Measurements from ENCODE around the gene MRPL20. TPM values are rescaled to one million over a fixed set of nuclear protein-coding genes. Genes with fewer than 3 reads are reported as not detected.
A peak's percentile ranks its signal among the peaks of the same experiment; 100 is the strongest.

Gene MRPL20
- total and polyA plus RNA-seq, 9 of the 15 experiments (the other 6 are each of a cell fraction or from before 2014, with no cell fraction given) = 180 to 671 (median 229) TPM

- TF ChIP-seq, protein P1, sequence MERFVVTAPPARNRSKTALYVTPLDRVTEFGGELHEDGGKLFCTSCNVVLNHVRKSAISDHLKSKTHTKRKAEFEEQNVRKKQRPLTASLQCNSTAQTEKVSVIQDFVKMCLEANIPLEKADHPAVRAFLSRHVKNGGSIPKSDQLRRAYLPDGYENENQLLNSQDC (CRISPR knock-in tag; IDR thresholded peaks at IDR 0.05) = no peak
- TF ChIP-seq ZNF146 (CRISPR knock-in tag; IDR thresholded peaks at IDR 0.05; ENCODE audit: unreplicated experiment) = no peak
- TF ChIP-seq HMG20A (CRISPR knock-in tag; conservative IDR thresholded peaks at IDR 0.05) = no peak
- TF ChIP-seq CBX1 (IDR thresholded peaks at IDR 0.05; ENCODE audit: low read depth) = no peak
- TF ChIP-seq, protein P2, sequence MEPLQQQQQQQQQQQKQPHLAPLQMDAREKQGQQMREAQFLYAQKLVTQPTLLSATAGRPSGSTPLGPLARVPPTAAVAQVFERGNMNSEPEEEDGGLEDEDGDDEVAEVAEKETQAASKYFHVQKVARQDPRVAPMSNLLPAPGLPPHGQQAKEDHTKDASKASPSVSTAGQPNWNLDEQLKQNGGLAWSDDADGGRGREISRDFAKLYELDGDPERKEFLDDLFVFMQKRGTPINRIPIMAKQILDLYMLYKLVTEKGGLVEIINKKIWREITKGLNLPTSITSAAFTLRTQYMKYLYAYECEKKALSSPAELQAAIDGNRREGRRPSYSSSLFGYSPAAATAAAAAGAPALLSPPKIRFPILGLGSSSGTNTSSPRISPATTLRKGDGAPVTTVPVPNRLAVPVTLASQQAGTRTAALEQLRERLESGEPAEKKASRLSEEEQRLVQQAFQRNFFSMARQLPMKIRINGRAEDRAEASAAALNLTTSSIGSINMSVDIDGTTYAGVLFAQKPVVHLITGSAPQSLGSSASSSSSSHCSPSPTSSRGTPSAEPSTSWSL (CRISPR knock-in tag; IDR thresholded peaks at IDR 0.05; ENCODE audit: borderline replicate concordance) = no peak
- TF ChIP-seq ZKSCAN8 (CRISPR knock-in tag; IDR thresholded peaks at IDR 0.05) = no peak
- no peak for TF ChIP-seq NR1H2 (CRISPR knock-in tag; IDR thresholded peaks at IDR 0.05)
- no peak for TF ChIP-seq POLR3A (IDR thresholded peaks at IDR 0.05; ENCODE audit: borderline replicate concordance, extremely low read depth, insufficient read depth, insufficient read length)
- no peak for TF ChIP-seq FUS (optimal IDR thresholded peaks at IDR 0.05; ENCODE audit: low read depth, low read length)
- TF ChIP-seq BCOR (IDR thresholded peaks at IDR 0.05) = no peak
- TF ChIP-seq MAZ (CRISPR knock-in tag; conservative IDR thresholded peaks at IDR 0.05 in 1 of 2, IDR thresholded peaks at IDR 0.05 in 1 of 2) = 0 out of 4 replicates have a peak, but pooled peaks of 1 of the 2 experiments have one; percentile 36
- TF ChIP-seq TCF3 (CRISPR knock-in tag; IDR thresholded peaks at IDR 0.05) = no peak
- TF ChIP-seq, protein P3, sequence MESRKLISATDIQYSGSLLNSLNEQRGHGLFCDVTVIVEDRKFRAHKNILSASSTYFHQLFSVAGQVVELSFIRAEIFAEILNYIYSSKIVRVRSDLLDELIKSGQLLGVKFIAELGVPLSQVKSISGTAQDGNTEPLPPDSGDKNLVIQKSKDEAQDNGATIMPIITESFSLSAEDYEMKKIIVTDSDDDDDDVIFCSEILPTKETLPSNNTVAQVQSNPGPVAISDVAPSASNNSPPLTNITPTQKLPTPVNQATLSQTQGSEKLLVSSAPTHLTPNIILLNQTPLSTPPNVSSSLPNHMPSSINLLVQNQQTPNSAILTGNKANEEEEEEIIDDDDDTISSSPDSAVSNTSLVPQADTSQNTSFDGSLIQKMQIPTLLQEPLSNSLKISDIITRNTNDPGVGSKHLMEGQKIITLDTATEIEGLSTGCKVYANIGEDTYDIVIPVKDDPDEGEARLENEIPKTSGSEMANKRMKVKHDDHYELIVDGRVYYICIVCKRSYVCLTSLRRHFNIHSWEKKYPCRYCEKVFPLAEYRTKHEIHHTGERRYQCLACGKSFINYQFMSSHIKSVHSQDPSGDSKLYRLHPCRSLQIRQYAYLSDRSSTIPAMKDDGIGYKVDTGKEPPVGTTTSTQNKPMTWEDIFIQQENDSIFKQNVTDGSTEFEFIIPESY (CRISPR knock-in tag; IDR thresholded peaks at IDR 0.05) = no peak
- TF ChIP-seq ZNF12 (CRISPR knock-in tag; IDR thresholded peaks at IDR 0.05) = no peak
- TF ChIP-seq ARID2 (IDR thresholded peaks at IDR 0.05) = no peak
- no peak for TF ChIP-seq NR2C1 (IDR thresholded peaks at IDR 0.05)
- TF ChIP-seq NR2C1 (tag; IDR thresholded peaks at IDR 0.05) = peak; percentile 87
- no peak for TF ChIP-seq CBX5 (IDR thresholded peaks at IDR 0.05; ENCODE audit: borderline replicate concordance, low read depth)
- TF ChIP-seq, protein P4, sequence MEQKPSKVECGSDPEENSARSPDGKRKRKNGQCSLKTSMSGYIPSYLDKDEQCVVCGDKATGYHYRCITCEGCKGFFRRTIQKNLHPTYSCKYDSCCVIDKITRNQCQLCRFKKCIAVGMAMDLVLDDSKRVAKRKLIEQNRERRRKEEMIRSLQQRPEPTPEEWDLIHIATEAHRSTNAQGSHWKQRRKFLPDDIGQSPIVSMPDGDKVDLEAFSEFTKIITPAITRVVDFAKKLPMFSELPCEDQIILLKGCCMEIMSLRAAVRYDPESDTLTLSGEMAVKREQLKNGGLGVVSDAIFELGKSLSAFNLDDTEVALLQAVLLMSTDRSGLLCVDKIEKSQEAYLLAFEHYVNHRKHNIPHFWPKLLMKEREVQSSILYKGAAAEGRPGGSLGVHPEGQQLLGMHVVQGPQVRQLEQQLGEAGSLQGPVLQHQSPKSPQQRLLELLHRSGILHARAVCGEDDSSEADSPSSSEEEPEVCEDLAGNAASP (IDR thresholded peaks at IDR 0.05) = no peak
- TF ChIP-seq NR3C1 (CRISPR knock-in tag; IDR thresholded peaks at IDR 0.05) = no peak
Observed at GRCh38 chr1:1422465-1423244, 15.6 kb upstream of the MRPL20 start (continued).
